ENCODE results near the gene CPEB4. TPM values are rescaled to one million over a fixed set of nuclear protein-coding genes. Genes with fewer than 3 reads are reported as not detected.

Gene CPEB4
- total and polyA plus RNA-seq, 9 of the 15 experiments (the other 6 are each of a cell fraction or from before 2014, with no cell fraction given): 7.4 to 21.3 (median 12.4) TPM

- peak; percentile 16 for TF ChIP-seq TBP (optimal IDR thresholded peaks at IDR 0.05; ENCODE audit: low read depth, low read length)
- TF ChIP-seq RCOR1 (IDR thresholded peaks at IDR 0.05; ENCODE audit: borderline replicate concordance in 1 of 2, low read depth in 2 of 2, low read length in 2 of 2): peak in 1 of 2 experiments; percentile 83; a peak in 2 of 4 replicates
- peak; percentile 65 for TF ChIP-seq FOSL1 (tag; conservative IDR thresholded peaks at IDR 0.05)
- no peak for TF ChIP-seq STAT6 (CRISPR knock-in tag; IDR thresholded peaks at IDR 0.05)
- no peak for TF ChIP-seq UBTF (IDR thresholded peaks at IDR 0.05; ENCODE audit: borderline replicate concordance in 1 of 2, low read depth in 2 of 2, low read length in 2 of 2)
- no peak for TF ChIP-seq NR2C2 (CRISPR knock-in tag; IDR thresholded peaks at IDR 0.05)
- TF ChIP-seq NR2C2 (tag; IDR thresholded peaks at IDR 0.05): no peak
- TF ChIP-seq ZNF212 (CRISPR knock-in tag; IDR thresholded peaks at IDR 0.05): no peak
- peak; percentile 84 for TF ChIP-seq ZNF316 (IDR thresholded peaks at IDR 0.05)
- TF ChIP-seq ZNF717 (CRISPR knock-in tag; IDR thresholded peaks at IDR 0.05): no peak
- no peak for TF ChIP-seq ATF2 (CRISPR knock-in tag; IDR thresholded peaks at IDR 0.05)
- TF ChIP-seq SMARCA5 (IDR thresholded peaks at IDR 0.05): peak; percentile 89
- TF ChIP-seq TRIM25 (IDR thresholded peaks at IDR 0.05; ENCODE audit: borderline replicate concordance): no peak
- peak in 1 of 3 experiments; percentile 78 for TF ChIP-seq YY1 (IDR thresholded peaks at IDR 0.05; ENCODE audit: borderline replicate concordance in 1 of 3, control insufficient read depth in 1 of 3, extremely low read depth in 1 of 3, insufficient read depth in 3 of 3, insufficient read length in 1 of 3, insufficient replicate concordance in 2 of 3, low read depth in 1 of 3, low read length in 2 of 3)
- peak; percentile 28; the same call in 1 of the 2 replicates for TF ChIP-seq EHMT2 (IDR thresholded peaks at IDR 0.05)
- peak; percentile 74 for TF ChIP-seq JUND (IDR thresholded peaks at IDR 0.05; ENCODE audit: borderline replicate concordance, low read depth, low read length)
- peak; percentile 73; the same call in 2 of the 3 replicates for TF ChIP-seq JUND (tag; IDR thresholded peaks at IDR 0.05; ENCODE audit: borderline replicate concordance, low read depth, low read length)
- no peak for TF ChIP-seq ZNF3 (CRISPR knock-in tag; IDR thresholded peaks at IDR 0.05)
Observed at GRCh38 chr5:173882632-173883031, 5.5 kb upstream of the CPEB4 start (continued).
